AG08396 (cell line): Measurements from ENCODE around the gene TMEM178B.

Experiments used
- DNase-seq: peaks from one replicate; pipeline ENCODE4 v3.0.0; 2012; ENCODE audit warnings: low spot score, mixed read lengths

The TMEM178B gene

DNA sequence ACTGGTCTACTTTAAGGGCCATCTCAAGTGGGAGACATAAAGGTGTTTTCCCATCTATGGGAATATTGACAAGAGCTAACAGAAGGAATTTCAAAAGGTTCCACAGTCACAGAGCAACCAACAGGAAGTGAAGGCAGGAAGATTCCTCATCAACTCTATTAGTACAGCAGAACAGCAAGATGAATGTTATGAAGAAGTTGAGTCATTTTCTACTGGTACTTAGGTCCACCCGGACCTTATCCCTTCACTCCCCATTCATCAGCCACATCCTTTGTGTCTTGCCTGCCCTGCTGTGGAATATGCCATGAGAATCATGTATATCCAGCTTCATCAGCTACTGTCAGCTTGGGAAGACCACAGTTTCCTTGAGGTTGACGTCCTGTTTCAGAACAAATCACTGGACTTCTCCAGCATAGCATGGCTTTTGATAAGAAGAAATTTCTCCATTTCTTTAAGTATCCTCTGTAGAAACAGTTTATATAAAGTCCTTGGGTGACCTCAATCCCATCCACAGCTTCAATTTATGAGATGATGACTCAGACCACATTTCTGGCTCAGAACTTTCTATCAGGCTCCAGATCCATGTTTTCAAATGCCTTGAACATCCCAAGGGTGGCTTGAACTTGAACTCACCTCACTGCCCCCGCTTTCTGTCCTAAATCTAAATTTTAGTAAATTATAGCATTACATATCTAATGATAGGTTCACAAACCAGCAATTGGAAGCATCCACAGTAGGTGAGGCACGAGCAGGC, 392.5 kb downstream of the TMEM178B start:
- no peak for DNase-seq

DNA sequence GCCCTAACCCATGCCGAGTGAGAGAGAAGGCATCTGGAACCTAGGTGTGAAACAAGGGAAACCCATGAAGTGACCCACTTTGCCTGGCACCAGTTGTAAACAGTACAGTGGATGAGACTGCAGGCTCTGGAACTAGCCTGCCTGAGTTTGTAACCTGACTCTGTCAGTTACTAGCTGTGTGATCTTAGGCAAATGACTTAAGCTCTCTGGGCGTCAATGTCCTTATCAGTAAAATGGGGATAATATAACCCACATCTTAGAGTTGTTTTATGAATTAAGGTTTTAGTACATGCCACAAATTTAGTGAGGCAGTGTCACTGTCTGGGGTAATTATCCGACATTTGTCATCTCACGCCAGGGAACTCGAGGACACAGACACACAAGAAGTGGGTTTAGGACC, 394.5 kb downstream of the TMEM178B start:
- no peak for DNase-seq

DNA sequence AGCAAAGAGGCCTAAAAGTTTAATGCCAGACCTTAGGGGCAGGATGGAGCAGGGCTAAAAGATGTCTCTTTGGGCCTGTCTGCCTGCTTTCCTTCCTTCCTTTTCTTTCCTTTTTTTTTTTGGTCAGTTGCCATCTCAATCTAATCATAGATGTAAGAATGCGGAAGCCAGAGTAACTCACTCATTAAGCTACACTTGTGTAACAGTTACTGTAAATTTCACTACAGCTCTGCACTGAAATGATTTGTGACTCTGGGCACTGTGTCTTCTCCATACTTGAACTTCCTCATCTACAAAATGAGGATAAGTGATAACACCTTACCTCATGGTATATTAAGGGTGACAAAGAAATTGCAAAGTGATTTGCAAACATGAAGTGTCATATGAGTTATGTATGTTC, 401.8 kb downstream of the TMEM178B start:
- no peak for DNase-seq

DNA sequence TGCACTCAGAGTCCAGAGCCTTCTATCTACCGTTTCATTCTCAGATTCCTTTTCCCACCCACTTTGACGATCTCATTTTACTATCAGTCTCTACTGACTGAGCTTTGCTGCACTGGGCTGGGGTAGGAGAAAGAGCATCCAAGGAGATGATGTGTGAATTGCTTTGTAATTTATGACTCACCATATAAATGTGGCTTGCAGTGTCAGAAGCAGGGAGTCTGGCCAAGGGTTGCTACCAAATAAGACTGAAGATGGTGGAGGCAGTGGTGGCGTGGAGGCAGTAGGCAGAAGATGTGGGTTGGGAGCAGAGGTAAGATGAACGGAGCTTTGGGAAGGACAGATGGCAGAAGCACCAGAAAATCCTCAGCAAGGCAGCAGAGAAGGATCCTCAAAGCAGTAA, 404.0 kb downstream of the TMEM178B start:
- no peak for DNase-seq

DNA sequence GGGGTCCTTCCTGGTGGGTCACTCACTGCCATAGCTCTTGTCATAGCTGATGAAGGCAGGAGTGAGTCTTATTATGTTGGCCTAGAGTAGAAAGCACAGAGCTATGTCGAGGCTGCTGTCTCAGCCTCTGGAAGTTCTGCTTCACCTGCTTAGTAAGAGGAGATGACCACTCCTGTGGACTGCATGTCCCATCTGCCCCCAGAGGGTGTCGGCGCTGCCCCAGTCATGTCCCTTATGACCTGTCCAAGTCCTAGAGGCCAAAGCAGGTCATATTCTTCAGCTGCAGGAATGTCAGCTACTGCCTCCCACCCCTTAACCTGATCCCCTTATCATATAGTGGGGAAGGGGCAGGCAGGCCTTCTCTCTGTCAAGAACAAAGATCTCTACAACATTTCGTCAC, 405.0 kb downstream of the TMEM178B start:
- DNase-seq, result no peak

DNA sequence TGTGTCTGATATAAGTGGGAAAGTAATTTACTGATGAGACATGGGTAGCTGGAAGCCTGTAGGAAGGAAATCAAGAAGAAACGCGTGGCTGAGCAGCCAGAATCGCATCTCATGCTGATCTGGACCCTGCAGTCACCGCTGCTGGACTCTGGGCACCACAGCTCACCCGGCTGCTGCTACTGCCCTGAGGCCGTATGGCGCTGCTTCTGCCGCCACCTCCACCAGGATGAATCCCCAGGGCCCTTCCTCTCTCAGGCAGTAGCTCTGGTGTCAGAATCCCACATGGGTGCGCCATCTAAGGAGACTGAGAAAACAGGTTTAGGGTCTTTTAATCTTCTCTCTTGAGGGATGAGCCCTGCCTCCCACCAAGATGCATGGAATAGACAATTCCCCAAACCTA, 407.1 kb downstream of the TMEM178B start:
- DNase-seq, result no peak

DNA sequence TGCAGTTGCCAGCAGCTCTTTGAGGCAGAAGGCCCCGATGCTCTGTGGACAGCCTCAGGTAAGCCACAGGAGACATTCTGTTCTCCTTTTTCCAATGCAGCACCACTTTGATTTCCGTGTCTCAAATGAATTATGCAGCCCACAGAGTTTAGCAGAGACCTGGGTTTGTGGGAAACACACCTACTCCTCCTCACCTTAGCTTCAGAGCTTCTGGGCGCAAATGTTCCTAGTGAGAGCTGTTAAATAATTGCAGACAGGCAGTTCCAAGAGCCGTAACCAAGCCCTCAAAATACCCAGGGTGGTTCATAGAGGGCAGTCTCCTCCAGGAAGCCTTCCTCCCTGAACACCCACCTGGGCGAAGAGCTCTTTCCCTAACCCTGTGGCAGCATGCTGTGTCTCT, 408.1 kb downstream of the TMEM178B start:
- no peak for DNase-seq

DNA sequence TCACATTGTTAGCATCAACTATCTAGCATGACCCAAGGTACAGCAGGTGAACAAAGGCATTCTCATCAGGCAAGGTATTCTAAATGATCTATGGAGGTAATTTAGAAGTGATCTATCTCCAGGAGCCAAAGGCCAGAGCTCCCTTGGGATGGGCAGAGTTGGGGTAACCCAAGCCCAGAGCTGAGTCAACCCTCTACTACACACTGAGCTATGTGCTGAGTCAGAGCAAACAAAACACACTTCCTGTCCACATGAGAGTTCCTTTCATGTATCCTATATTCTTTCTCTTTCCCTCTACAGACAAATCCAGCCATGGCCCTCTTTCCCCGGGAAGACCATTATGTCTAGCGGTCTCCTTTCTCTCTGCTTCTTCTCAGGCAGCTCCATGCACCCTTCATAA, 409.2 kb downstream of the TMEM178B start:
- DNase-seq, result no peak

DNA sequence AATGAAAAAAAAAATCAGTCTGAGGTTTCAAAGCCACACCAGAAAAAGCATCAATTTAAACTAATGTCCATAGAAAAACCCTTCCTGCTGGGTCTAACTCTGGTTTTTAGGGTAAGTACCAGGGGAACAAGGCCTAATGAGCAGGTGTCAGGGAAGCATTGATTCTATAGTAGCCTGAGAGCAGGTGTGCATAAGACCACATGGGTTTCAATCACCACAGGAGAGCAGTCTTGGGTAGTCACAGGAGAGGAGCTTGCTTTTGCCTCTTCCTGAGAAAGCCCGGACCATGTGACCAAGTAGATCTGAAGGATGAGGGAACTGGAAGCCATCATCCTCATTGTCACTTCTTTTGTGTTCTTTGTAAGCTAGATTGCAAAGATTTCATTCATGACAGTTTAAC, 411.0 kb downstream of the TMEM178B start:
- no peak for DNase-seq

DNA sequence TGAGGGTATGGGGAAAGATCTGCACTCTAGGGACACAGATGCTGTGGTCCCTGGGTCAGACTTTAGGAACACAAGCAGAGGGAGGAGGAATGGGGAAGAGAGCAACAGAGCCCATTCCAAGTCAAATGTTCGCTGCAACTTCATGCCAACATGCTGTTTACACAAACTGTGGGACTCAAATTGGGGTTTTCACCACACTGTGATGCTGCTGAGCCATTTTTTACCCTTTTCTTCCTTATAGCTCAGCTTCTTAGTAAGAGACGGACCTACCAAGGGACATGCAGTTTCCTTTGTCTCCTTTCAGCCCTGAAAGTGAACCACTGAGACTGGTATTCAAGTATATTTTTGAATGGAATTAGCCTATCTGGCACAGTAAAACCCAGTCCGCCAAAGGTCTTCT, 413.1 kb downstream of the TMEM178B start:
- no peak for DNase-seq

DNA sequence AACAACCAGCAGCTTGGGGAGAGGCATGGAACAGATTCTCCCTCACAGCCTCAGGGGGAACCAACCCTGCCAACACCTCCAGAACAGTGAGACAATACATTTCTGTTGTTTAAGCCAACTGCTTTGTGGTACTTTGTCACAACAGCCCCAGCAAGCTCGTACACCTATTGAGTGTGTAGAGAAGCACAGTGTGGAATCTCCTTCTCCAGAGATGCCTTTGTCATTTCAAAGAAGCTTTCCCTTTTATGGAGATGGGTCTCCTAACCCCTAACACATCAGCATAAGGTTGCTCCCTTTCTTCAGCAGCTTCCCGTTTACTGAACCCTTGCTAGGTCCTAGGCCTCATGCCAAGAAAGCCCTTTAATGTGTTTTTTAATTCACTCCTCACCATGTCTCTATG, 416.6 kb downstream of the TMEM178B start:
- DNase-seq, result no peak

DNA sequence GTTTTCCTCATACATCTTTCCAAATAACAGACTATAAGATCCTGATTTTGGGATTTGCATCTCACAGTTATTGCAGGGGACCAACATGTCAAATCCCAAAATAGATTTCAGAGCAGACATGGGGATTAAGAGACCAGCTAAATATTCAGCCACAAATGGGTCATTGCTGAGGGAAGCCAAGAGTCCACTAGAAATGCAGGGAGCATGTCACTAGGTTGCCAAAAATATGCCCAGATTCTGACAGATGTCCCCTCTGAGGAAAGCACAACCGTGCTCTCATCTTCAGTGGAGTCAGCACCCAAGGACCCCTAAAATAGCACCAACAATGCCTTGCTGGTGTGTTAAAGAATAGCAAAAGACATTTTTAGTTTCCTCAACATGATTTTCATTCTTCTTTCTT, 421.2 kb downstream of the TMEM178B start:
- no peak for DNase-seq

DNA sequence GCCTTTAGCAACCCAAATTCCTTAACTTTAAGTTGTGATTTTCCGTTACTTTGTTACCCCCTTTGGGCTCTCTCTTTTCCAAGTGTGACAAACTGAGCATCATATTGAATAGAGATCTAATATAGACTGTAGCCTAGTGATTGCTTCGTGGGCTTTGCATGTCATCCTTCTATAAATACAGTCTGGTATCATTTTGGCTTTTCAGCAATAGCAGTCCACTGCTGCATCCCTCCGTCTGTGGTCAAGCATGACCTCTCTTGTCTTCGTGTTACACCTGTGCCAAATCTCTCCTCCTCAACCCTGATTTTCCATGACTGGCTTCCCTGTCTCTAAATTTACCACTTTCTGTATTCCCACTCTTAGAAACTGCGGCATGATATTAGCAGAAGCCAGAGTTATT, 423.5 kb downstream of the TMEM178B start:
- DNase-seq, result no peak

DNA sequence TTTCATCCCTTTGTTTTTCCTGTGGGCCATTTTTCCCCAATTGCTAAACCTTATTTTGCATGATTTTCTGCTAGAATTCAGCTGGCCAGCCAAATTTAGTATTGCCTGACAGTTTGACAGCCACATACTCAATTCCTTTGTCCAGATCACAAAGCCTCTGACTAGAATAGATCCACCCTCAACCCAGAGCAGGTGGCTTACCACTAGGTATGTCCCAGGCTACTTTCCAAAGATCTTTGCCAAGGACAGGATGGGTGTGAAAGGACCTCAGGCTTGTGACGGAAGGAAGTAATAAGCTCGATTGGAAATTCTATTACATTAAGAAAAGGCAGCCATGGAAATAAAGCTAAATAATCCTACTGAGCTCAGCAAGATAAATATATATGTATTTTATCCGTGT, 426.7 kb downstream of the TMEM178B start:
- no peak for DNase-seq

DNA sequence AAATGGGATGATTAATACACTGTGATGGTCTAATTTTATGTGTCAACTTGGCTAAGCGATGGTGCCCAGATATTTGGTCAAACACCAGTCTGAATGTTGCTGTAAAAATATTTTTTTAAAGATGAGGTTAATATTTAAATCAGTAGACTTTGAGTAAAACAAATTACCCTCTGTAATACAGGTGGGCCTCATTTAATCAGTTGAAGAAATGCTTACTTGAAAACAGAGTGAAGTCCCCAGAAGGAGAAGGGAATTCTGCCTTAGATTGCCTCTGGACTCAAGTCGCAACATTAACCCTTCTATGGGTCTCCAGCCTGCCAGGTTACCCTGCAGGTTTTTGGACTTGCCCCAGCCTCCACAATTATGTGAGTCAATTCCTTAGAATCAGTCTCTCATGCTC, 427.6 kb downstream of the TMEM178B start:
- DNase-seq, result no peak

DNA sequence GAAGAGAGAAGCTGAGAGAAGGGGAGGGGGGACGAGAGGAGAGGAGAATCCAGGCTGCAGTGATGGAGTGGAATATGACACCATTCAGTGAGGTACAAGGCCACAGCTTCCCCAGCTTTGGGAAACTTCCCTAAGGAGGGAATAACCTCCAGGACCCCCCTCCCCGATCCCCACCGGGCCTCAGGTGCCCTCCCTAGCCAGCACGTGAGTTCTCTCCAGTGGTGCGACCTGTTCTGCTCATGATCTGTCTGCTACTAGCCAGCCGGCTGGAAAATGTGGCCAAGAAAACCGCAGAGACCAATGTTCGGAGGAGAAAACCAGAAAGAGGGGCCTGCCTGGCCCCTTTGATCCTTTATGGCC, 437.4 kb downstream of the TMEM178B start:
- no peak for DNase-seq

DNA sequence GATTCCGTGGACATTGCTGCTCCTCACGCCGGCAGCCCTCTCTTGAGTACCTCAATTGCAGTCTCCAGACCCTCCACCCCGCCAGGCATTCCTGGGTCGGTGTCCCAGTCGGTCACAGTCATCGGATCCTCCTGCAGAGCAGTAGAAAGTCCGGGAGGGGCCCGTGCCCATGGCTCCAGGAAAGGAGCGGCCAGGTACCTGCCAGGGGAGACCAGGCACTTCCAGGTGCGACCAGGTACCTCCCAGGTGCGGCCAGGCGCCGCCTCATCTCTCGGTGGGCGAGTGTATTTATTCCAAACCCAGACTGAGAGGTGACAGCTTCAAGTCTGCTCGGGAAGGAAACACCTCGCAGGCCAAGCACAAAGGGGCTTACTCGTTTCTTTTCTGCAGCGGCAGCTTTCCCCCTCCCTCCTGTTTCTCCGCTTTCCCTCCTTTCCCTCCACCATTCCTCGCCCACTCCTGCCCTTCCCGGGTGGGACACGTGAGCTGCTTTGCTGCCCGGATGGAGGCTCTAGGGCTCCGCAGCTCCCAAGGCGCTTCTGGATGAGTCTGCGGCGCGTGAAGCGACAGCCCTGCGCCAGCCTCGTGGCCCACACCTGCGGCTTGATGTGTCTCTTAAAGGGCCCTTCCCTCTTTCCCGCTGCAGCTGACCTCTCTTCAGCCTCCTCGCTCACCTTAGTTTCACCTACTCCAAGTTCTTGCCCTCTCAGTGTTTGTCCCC, 438.0 kb downstream of the TMEM178B start:
- DNase-seq, result no peak

DNA sequence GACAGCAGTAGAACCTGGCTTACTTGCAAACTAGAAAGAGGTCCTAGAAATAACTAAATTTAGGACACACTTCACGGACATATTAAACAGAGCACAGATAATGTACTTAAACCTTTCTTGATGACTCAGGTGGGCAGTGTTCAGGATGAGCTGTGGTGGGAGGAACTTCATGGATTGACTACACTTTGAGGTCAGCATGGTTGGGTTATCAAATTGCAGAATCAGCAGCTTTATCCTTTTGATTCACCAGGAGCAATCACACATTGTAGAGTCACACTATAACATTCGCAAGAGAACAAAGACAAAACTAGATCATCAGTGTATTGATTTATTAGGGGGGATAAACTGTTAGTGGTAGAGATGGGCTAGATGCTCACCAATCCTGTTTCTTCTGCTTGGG, 438.7 kb downstream of the TMEM178B start:
- no peak for DNase-seq

DNA sequence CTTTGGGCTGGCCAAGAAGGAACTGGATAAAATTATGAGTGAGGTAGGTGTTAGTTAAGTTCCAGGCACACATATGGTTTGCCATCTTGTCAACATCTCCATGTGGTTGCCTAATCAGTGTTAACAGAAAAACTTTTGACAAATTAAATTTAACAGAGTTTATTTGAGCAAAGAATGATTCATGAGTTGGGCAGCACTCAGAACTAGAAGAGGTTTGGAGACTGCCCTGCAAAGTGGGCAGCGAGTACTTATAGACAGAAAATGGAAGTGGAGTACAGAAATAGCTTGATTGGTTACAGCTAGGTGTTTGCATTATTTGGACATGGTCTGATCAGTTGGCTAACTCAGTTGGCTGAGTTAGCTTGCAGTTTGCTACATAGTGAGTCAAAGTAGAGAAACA, 439.9 kb downstream of the TMEM178B start:
- no peak for DNase-seq

DNA sequence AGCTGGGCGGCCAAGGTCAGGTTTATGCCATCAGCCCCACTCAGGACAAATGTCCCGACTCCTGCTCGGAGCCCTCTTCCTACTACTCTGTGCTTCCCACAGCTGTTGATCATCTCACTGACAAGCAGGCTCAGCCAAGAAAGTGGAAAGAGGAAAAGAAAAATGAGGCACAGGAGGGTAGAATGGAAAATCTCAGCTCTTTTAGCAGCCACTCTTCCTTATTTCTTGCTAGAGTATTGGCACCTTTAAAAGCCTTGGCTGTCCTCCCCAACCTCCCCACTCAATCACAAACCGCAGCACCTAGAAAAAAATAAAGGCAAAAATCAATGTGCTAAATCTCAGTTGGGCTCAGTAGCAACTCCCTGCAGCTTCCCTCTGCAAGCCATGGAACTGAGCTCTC, 442.1 kb downstream of the TMEM178B start:
- DNase-seq, result no peak

DNA sequence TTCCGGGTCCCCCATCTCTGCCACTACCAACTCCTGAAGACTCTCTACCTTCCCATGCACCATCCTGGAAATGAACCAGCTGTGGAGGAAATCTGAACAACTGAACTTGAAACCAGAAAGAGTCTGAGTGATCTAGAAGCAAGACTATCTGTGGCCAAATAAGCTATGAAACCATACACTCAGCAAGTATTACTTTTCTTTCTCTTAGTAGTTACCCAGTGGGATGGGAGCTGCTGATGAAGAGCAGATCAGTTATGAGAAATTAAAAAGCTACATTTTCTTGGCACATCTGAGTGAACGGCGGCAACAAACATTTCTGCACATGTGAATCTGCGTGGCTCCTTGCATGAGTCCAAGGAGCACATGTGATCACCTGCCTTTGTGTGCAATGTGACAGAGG, 445.8 kb downstream of the TMEM178B start:
- DNase-seq, result no peak

DNA sequence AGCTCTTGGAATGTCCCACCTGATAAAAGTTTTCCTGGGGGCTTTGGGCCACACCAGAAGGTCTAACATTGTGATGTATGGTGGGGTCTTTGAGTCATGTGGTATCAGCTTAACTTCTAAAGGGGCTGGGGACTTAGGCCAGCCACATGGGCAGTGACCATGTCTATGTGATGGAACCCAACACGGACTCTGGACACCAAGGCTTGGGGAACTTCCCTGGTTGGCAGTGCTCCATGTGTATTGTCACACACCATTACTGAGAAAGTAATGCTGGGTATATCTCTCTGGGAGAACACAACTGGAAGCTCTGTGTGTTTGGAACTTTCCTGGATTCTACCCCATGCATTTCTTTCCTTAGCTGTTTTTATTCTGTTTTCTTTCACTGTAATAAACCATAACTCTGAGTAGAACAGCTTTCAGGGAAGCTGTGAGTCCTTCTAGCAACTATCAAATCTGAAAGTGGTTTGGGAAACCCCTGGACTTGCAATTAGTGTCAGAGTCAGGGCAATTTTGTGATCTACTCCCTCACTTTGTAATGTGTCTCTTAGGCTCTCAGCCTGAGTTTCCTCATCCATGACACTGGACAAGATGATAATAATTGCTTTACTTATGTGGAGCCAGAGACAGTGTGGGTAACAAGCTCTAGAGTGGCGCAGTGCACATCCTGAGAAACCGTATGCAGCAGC, 448.9 kb downstream of the TMEM178B start:
- DNase-seq, result no peak

DNA sequence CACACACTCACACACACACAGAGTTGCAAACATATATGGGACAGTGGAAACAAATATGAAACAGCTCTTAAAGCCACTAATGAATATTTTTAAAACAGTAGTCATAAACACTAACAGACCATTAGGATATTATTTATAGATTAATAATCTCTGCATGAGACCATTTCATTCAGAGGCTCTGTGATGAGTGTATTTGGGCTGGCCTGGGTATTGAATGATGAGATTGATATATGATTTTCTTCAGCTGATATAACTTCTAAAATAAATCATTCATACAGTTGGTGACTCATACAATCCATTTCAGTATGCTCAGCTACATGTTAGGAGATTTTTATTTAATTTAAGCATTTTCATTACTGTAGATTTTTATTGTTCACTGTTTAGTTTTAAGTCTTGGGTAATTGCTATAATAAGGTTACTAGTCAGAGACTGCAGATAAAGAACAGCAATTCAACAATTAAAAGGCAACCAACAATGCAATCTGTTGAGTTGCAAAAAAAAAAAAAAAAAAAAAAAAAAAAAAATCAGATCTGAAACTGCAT, 452.2 kb downstream of the TMEM178B start:
- no peak for DNase-seq
